GM23338 (cell line): ENCODE data around the gene TMEM43. TPM values are rescaled to one million over a fixed set of nuclear protein-coding genes. Genes with fewer than 3 reads are reported as not detected.

ENCODE experiments used
- ATAC-seq: fragments of 200-7000 bp; cut with Tn5 transposase; 3 replicates; pipeline ENCODE4 v1.9.1; 2020
- DNase-seq: peaks from one replicate; pipeline ENCODE4 v3.0.0-alpha.2; 2015; ENCODE audit warnings: low spot score
- H2AFZ ChIP-seq: fragments of 200-600 bp; sonication (generic); 2 replicates; pipeline ENCODE4 v1.8.0; 2016; ENCODE audit warnings: antibody characterized with exemption, mild to moderate bottlenecking, moderate library complexity
- H3F3A ChIP-seq: fragments of 200-600 bp; sonication (generic); replicated peaks from 2 replicates; pipeline ENCODE4 v1.8.0; 2017; ENCODE audit warnings: antibody characterized with exemption, mixed run types, low read depth
- H3K27ac ChIP-seq: fragments of 200-600 bp; sonication (generic); 2 replicates; pipeline ENCODE4 v1.6.1; 2016; ENCODE audit warnings: low read depth
- H3K27me3 ChIP-seq: fragments of 200-600 bp; sonication (generic); 2 replicates; pipeline ENCODE4 v1.8.0; 2016; ENCODE audit warnings: mild to moderate bottlenecking, mixed run types, moderate library complexity; ENCODE audit not compliant: insufficient read depth
- H3K36me3 ChIP-seq: fragments of 200-600 bp; sonication (generic); 2 replicates; pipeline ENCODE4 v1.8.0; 2016; ENCODE audit warnings: mild to moderate bottlenecking; ENCODE audit not compliant: insufficient read depth
- H3K4me1 ChIP-seq: fragments of 200-600 bp; sonication (generic); 2 replicates; pipeline ENCODE4 v1.8.0; 2016; ENCODE audit warnings: mild to moderate bottlenecking, moderate library complexity; ENCODE audit not compliant: insufficient read depth
- H3K4me2 ChIP-seq: fragments of 200-600 bp; sonication (generic); 2 replicates; pipeline ENCODE4 v1.7.1; 2017; ENCODE audit warnings: mixed run types
- H3K4me3 ChIP-seq: fragments of 200-600 bp; sonication (generic); 2 replicates; pipeline ENCODE4 v1.6.1; 2016; ENCODE audit warnings: mixed run types
- H3K79me2 ChIP-seq: fragments of 200-600 bp; sonication (generic); replicated peaks from 2 replicates; pipeline ENCODE4 v1.8.0; 2017; ENCODE audit warnings: mild to moderate bottlenecking; ENCODE audit not compliant: insufficient read depth
- H3K9me2 ChIP-seq: fragments of 200-600 bp; sonication (generic); 2 replicates; pipeline ENCODE4 v1.8.0; 2017; ENCODE audit not compliant: insufficient read depth
- H4K20me1 ChIP-seq: fragments of 200-600 bp; sonication (generic); replicated peaks from 2 replicates; pipeline ENCODE4 v1.8.0; 2017; ENCODE audit warnings: mild to moderate bottlenecking; ENCODE audit not compliant: insufficient read depth
- H3K27ac Mint-ChIP-seq: 2 replicates; pipeline ENCODE4 v1.8.0; 2020; ENCODE audit warnings: inconsistent platforms, mild to moderate bottlenecking, moderate library complexity, mixed read lengths
- H3K27me3 Mint-ChIP-seq: 3 replicates; pipeline ENCODE4 v1.8.0; 2022; ENCODE audit warnings: low read depth, mild to moderate bottlenecking, moderate library complexity, mixed read lengths, inconsistent platforms; ENCODE audit not compliant: insufficient read depth, poor library complexity
- H3K36me3 Mint-ChIP-seq: 3 replicates; pipeline ENCODE4 v1.8.0; 2021; ENCODE audit warnings: low read depth, mild to moderate bottlenecking, inconsistent platforms, moderate library complexity, mixed read lengths
- H3K4me1 Mint-ChIP-seq: 3 replicates; pipeline ENCODE4 v1.8.0; 2020; ENCODE audit warnings: mild to moderate bottlenecking, inconsistent platforms, mixed read lengths
- H3K4me3 Mint-ChIP-seq: 3 replicates; pipeline ENCODE4 v1.8.0; 2021; ENCODE audit warnings: moderate library complexity, mild to moderate bottlenecking, inconsistent platforms, mixed read lengths
- H3K9me3 Mint-ChIP-seq: 3 replicates; pipeline ENCODE4 v1.8.0; 2020; ENCODE audit warnings: moderate library complexity, mild to moderate bottlenecking, inconsistent platforms, mixed read lengths
- CREB1 ChIP-seq: fragments of 250-450 bp; sonication (Bioruptor Pico); IDR thresholded peaks from 2 replicates; pipeline ENCODE4 v1.5.0; 2020; ENCODE audit warnings: low read depth, mild to moderate bottlenecking, moderate library complexity
- CTCF ChIP-seq, 2 experiments: fragments of 200-600 bp in 1 of 2; sonication (generic) in 1 of 2; conservative IDR thresholded peaks; 2 replicates each; pipeline versions ENCODE4 v1.5.1 to v1.6.1; 2016 to 2017; ENCODE audit warnings: antibody characterized with exemption in 2 of 2, low read depth in 2 of 2, mild to moderate bottlenecking in 2 of 2, moderate library complexity in 1 of 2
- ETS1 ChIP-seq: IDR thresholded peaks from 2 replicates; pipeline ENCODE4 v1.6.1; 2016; ENCODE audit warnings: antibody characterized with exemption
- EZH2 ChIP-seq: fragments of 200-600 bp; sonication (generic); IDR thresholded peaks from one replicate; pipeline ENCODE4 v1.8.0; 2017; ENCODE audit warnings: antibody characterized with exemption, mild to moderate bottlenecking, low read depth; ENCODE audit not compliant: unreplicated experiment
- EZH2phosphoT487 ChIP-seq: fragments of 200-600 bp; sonication (generic); IDR thresholded peaks from one replicate; pipeline ENCODE4 v1.8.1; 2018; ENCODE audit warnings: antibody characterized with exemption; ENCODE audit not compliant: unreplicated experiment
- JUNB ChIP-seq: IDR thresholded peaks from one replicate; pipeline ENCODE4 v1.6.1; 2016; ENCODE audit warnings: antibody characterized with exemption; ENCODE audit not compliant: unreplicated experiment
- NANOG ChIP-seq: IDR thresholded peaks from 2 replicates; pipeline ENCODE4 v1.6.1; 2016; ENCODE audit warnings: antibody characterized with exemption, borderline replicate concordance
- POLR2AphosphoS5 ChIP-seq: IDR thresholded peaks from 2 replicates; pipeline ENCODE4 v1.6.1; 2016; ENCODE audit warnings: antibody characterized with exemption, low read depth
- REST ChIP-seq: IDR thresholded peaks from one replicate; pipeline ENCODE4 v1.6.1; 2018; ENCODE audit warnings: antibody characterized with exemption; ENCODE audit not compliant: unreplicated experiment
- STAT1 ChIP-seq: IDR thresholded peaks from one replicate; pipeline ENCODE4 v1.6.1; 2016; ENCODE audit warnings: antibody characterized with exemption; ENCODE audit not compliant: unreplicated experiment
- ZNF114 ChIP-seq: fragments of 250-450 bp; sonication (Bioruptor Pico); IDR thresholded peaks from 2 replicates; pipeline ENCODE4 v1.5.0; 2020; ENCODE audit warnings: mild to moderate bottlenecking, moderate library complexity
- ZNF331 ChIP-seq: fragments of 250-450 bp; sonication (Bioruptor Pico); IDR thresholded peaks from 2 replicates; pipeline ENCODE4 v1.5.0; 2020; ENCODE audit warnings: low read depth, mild to moderate bottlenecking, moderate library complexity
- ZNF462 ChIP-seq: fragments of 250-450 bp; sonication (Bioruptor Pico); IDR thresholded peaks from 2 replicates; pipeline ENCODE4 v1.5.0; 2020; ENCODE audit warnings: mild to moderate bottlenecking, moderate library complexity
- polyA plus RNA-seq: library from polyadenylated mRNA; unstranded; fragments of >200 nt; fragmentation: Nextera tagmentation; extraction: Ambion mirVana; gene quantifications from 2 replicates; pipeline ENCODE4 v1.2.1, GENCODE V29; 2016
- total RNA-seq: library from RNA; depleted of rRNA; stranded (reverse); fragments of >200 nt; shearing (Covaris generic); gene quantifications from 2 replicates; pipeline ENCODE4 v1.2.3, GENCODE V29; 2014

TMEM43 gene
- total and polyA plus RNA-seq, 2 experiments from 2014 or later = 15.9 to 34.7 TPM

GRCh38 chr3:14097616-14098391, 27.0 kb upstream of the TMEM43 start:
- no peak overlapping the region for H3K4me3 ChIP-seq
- H3K4me1 Mint-ChIP-seq = no peaks in the 10 kb centered on the region
- H3K4me1 ChIP-seq = 0 out of 2 replicates have a peak, but pooled peaks cover under 1% of the 10 kb centered on the region
- H3K9me2 ChIP-seq = no peaks in the 10 kb centered on the region
- no peak overlapping the region for H3K27ac ChIP-seq
- ATAC-seq (no peak), DNase-seq (no peak)
- TF ChIP-seq ZNF114 (CRISPR knock-in tag) = no peak
- no peak for TF ChIP-seq EZH2
- TF ChIP-seq REST = no peak
- no peak for TF ChIP-seq NANOG
- no peak for TF ChIP-seq STAT1
- TF ChIP-seq ZNF331 (CRISPR knock-in tag) = no peak
- no peak for TF ChIP-seq ZNF462 (CRISPR knock-in tag)
- no peak for TF ChIP-seq POLR2AphosphoS5
- TF ChIP-seq JUNB = no peak
- TF ChIP-seq CTCF (conservative IDR thresholded peaks at IDR 0.05; ENCODE audit: low read depth in 2 of 2) = no peak
- TF ChIP-seq ETS1 = no peak
- no peak for TF ChIP-seq EZH2phosphoT487
- TF ChIP-seq CREB1 = no peak
- no peak overlapping the region for H2AFZ ChIP-seq
- peaks cover 2% of the 10 kb centered on the region for H3K27me3 Mint-ChIP-seq
- H3K27ac Mint-ChIP-seq = no peak overlapping the region
- H4K20me1 ChIP-seq = no peaks in the 10 kb centered on the region
- H3K27me3 ChIP-seq = no peaks in the 10 kb centered on the region
- H3K4me3 Mint-ChIP-seq = no peak overlapping the region
- H3K9me3 Mint-ChIP-seq = peaks cover 7% of the 10 kb centered on the region; the same call in 2 of the 3 replicates
- no peaks in the 10 kb centered on the region for H3K36me3 Mint-ChIP-seq
- no peaks in the 10 kb centered on the region for H3K79me2 ChIP-seq
- H3K36me3 ChIP-seq = no peaks in the 10 kb centered on the region
- no peak overlapping the region for H3K4me2 ChIP-seq
- H3F3A ChIP-seq = no peaks in the 10 kb centered on the region
